ENCODE results near the gene CHRNA3.

The CHRNA3 gene

DNA sequence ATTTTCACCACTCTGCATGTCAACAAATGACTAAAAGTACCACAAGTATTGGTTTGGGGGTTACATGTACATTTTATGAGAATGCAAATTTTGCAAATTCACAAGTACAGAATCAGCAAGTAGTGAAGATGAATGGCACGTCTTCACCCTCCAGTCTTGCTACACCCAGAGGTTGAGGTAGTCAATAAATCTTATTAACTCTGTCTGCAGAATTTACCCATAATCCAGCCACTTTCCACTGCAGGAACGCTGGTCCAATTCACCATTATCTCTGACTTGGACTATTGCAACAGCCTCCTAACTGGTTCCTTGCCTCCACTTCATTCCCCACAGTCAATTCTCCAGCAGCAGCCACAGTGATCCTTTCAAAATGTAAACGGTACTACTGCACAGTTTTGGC, 70.0 kb downstream of the CHRNA3 start:
- DNase-seq: no peak

DNA sequence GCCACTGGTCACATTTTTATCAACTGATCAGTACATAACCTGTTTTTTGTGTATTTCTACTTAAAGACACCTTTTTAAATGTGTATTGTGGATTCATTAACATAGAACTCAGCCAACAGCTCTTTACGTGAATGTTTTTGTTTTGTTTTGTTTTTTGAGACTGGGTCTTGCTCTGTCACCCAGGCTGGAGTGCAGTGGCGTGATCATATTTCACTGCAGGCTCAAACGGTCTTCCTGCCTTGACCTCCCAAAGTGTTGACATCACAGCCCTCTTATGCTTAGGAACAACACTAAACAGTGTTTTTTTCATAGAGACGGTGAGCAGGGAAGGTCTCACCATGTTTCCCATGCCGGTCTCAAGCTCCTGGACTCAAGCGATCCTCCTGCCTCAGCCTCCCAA, 70.6 kb downstream of the CHRNA3 start:
- DNase-seq: no peak
